Measurements from ENCODE around the gene DAP. TPM values are rescaled to one million over a fixed set of nuclear protein-coding genes. Genes with fewer than 3 reads are reported as not detected.

DAP gene
- total and polyA plus RNA-seq, 2 of the 4 experiments (the other 2 are of a cell fraction) = 49.6 to 189 TPM

- DNase-seq (no peak), ATAC-seq (ENCODE audit: low read depth) (no peak)
- H2AK9ac ChIP-seq (replicated peaks; ENCODE audit: low read depth, low read length, poor library complexity) = no peak overlapping the region
- TF ChIP-seq MAFK (IDR thresholded peaks at IDR 0.05; ENCODE audit: low read depth, low read length) (no peak), NFE2L2 (IDR thresholded peaks at IDR 0.05; ENCODE audit: low read depth, low read length) (no peak), BHLHE40 (IDR thresholded peaks at IDR 0.05; ENCODE audit: low read depth, low read length) (no peak), CHD1 (IDR thresholded peaks at IDR 0.05; ENCODE audit: low read depth, low read length) (no peak), RCOR1 (IDR thresholded peaks at IDR 0.05; ENCODE audit: insufficient replicate concordance, low read length) (no peak), USF2 (IDR thresholded peaks at IDR 0.05; ENCODE audit: low read depth, low read length) (no peak), RFX5 (IDR thresholded peaks at IDR 0.05; ENCODE audit: low read depth, low read length) (no peak), ELK1 (IDR thresholded peaks at IDR 0.05; ENCODE audit: borderline replicate concordance, low read depth, low read length) (no peak), SMC3 (IDR thresholded peaks at IDR 0.05; ENCODE audit: low read depth, low read length) (no peak), RAD21 (IDR thresholded peaks at IDR 0.05; ENCODE audit: low read length) (no peak), FOS (IDR thresholded peaks at IDR 0.05; ENCODE audit: low read depth, low read length) (no peak), CEBPB (IDR thresholded peaks at IDR 0.05; ENCODE audit: low read depth, low read length) (no peak), MXI1 (IDR thresholded peaks at IDR 0.05; ENCODE audit: borderline replicate concordance, low read depth, low read length) (no peak), MAZ (IDR thresholded peaks at IDR 0.05; ENCODE audit: borderline replicate concordance, low read depth, low read length) (no peak), CTCF (conservative IDR thresholded peaks at IDR 0.05; ENCODE audit: low read depth, low read length) (no peak), POLR2A (IDR thresholded peaks at IDR 0.05; ENCODE audit: low read depth, low read length) (no peak)
- dilution Hi-C loops (cut with HindIII; ENCODE audit: low sequenced_read_pairs, unreplicated experiment) = no loop called here
- H4K20me1 ChIP-seq (ENCODE audit: insufficient read depth, low read length) = no peaks in the 10 kb centered on the region
- in situ Hi-C loops (cut with MboI; ENCODE audit: low sequenced_read_pairs) = no loop called here
- H2BK120ac ChIP-seq (ENCODE audit: low read depth, low read length) = no peak overlapping the region
- H3K9me1 ChIP-seq (ENCODE audit: insufficient read depth, low read length) = peaks cover 5% of the 10 kb centered on the region; the same call in 1 of the 2 replicates
- H2AFZ ChIP-seq (replicated peaks; ENCODE audit: low read length, poor library complexity) = no peak overlapping the region
- H3K27ac ChIP-seq (ENCODE audit: insufficient read depth, low read length) = no peak overlapping the region
- no peak overlapping the region for H3K23ac ChIP-seq (ENCODE audit: low read depth, low read length)
- peaks cover 15% of the 10 kb centered on the region for H3K36me3 ChIP-seq (ENCODE audit: control insufficient read depth, insufficient read depth, low read length)
- no peak overlapping the region for H3K56ac ChIP-seq (ENCODE audit: extremely low read depth, insufficient read depth, low read length)
- no peak overlapping the region for H3K14ac ChIP-seq (replicated peaks; ENCODE audit: low read depth, low read length)
- H2AK5ac ChIP-seq (ENCODE audit: low read depth, low read length) = no peak overlapping the region
- no peaks in the 10 kb centered on the region; a peak in 1 of 4 replicates for H3K79me1 ChIP-seq (ENCODE audit: low read depth in 1 of 2, low read length in 2 of 2)
- H2BK20ac ChIP-seq (ENCODE audit: low read depth, low read length) = no peak overlapping the region
- H4K5ac ChIP-seq (ENCODE audit: low read depth, low read length) = no peak overlapping the region
- H4K8ac ChIP-seq (ENCODE audit: low read depth in 2 of 2, low read length in 2 of 2) = no peak overlapping the region
- H2BK15ac ChIP-seq (ENCODE audit: low read depth, low read length) = no peak overlapping the region
- POLR2A ChIA-PET (ENCODE audit: unreplicated experiment) = no interaction called here
- H3K4ac ChIP-seq (ENCODE audit: low read depth, low read length) = no peak overlapping the region
- CTCF ChIA-PET = no interaction called here
- WGBS, 2 experiments (ENCODE audit: extremely low coverage in 2 of 2, insufficient read length in 1 of 2) = 88% methylated on average over 10 of the region's 11 CpGs; no CpG with 5 or more reads in 1 of the 2 experiments
- no peak overlapping the region for H3K18ac ChIP-seq (ENCODE audit: low read depth, low read length)
- H3K9me3 ChIP-seq (ENCODE audit: control insufficient read depth, insufficient read depth, low read length) = peaks cover 2% of the 10 kb centered on the region; the same call in 1 of the 2 replicates
- H3K27me3 ChIP-seq (ENCODE audit: control insufficient read depth, insufficient read depth, low read length) = peaks cover 2% of the 10 kb centered on the region
- no TSS peak for BruUV-seq (replicated peaks)
- H3K4me1 ChIP-seq (ENCODE audit: control insufficient read depth, insufficient read depth, low read length) = no peaks in the 10 kb centered on the region
- no peak overlapping the region for H3K9ac ChIP-seq (ENCODE audit: low read depth, low read length)
- no peak overlapping the region for H2BK5ac ChIP-seq (ENCODE audit: low read depth, low read length, poor library complexity, severe bottlenecking)
- H3K4me3 ChIP-seq (ENCODE audit: insufficient read depth, low read depth, low read length) = no peak overlapping the region
- H3K4me2 ChIP-seq (ENCODE audit: low read depth, low read length) = no peak overlapping the region
- H4K91ac ChIP-seq (ENCODE audit: insufficient read depth, low read depth, low read length) = no peak overlapping the region
- intact Hi-C loops (cut with micrococcal nuclease) = no loop called here
Measured at GRCh38 chr5:10674096-10674495, 86.9 kb downstream of the DAP start.
